ENCODE results near the gene NKTR. TPM values are rescaled to one million over a fixed set of nuclear protein-coding genes. Genes with fewer than 3 reads are reported as not detected.

NKTR gene
- total RNA-seq, 1 experiment from 2014 or later, result 79.8 TPM

DNA sequence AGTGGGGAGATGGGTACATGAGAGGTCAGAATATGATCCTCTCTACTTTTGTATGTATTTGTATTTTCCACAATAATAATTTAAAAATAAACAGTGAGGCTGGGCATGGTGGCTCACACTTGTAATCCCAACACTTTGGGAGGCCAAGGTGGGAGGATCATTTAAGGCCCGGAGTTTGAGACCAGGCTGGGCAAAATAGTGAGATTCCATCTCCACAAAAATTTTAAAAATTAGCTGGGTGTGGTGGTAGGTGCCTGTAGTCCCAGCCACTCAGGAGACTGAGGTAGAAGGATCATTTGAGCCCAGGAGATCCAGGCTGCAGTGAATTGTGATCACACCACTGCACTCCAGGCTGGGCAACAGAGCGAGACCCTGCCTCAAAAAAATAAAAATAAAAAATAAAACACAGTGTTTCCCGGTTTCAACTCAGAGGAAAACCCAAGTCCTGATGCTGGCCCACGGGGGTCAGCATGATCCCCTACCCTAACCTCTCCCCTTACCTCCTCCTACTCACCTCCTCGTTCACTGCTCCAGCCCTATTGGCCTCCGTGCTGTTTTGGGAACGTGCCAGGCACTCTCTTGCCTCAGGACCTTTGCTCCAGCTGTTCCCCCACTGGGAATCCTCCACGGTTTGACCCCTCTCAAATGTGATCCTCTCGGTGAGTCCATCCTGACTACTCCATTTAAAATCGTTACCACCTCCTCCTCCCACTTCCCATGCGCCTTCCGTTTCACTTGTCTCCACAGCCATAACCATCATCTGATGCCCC lies 82.0 kb downstream of the NKTR start:
- Histone ChIP-seq H3K23me2 (ENCODE audit: insufficient read length, low read depth, low read length, poor library complexity, severe bottlenecking) (no peaks in the 10 kb centered on the region), H3K18ac (ENCODE audit: insufficient read length, low read depth, low read length) (no peak overlapping the region), H3K56ac (ENCODE audit: insufficient read length, low read depth, low read length) (no peak overlapping the region), H2AK5ac (ENCODE audit: insufficient read length, low read length) (no peak overlapping the region), H4K91ac (ENCODE audit: insufficient read length, low read depth, low read length) (no peak overlapping the region), H2BK15ac (ENCODE audit: low read depth, low read length) (no peak overlapping the region), H3K79me1 (ENCODE audit: insufficient read depth, low read depth, low read length, poor library complexity, severe bottlenecking) (no peaks in the 10 kb centered on the region), H2BK20ac (ENCODE audit: low read depth, low read length, poor library complexity, severe bottlenecking) (no peak overlapping the region), H3K4me2 (ENCODE audit: insufficient read depth, insufficient read length, low read length) (no peak overlapping the region), H3K9me3 (ENCODE audit: control insufficient read depth, low read depth, low read length) (no peaks in the 10 kb centered on the region), H3T11ph (ENCODE audit: low read length) (no peak overlapping the region), H2BK120ac (ENCODE audit: low read depth, low read length, poor library complexity, severe bottlenecking) (no peak overlapping the region), H2BK12ac (ENCODE audit: insufficient read length, low read depth, low read length) (no peak overlapping the region), H3K27ac (ENCODE audit: insufficient read length, low read depth, low read length) (no peak overlapping the region), H3K14ac (ENCODE audit: insufficient read depth, low read length) (no peak overlapping the region; the same call in 1 of the 2 replicates), H2AFZ (ENCODE audit: low read length) (no peak overlapping the region), H2BK5ac (ENCODE audit: insufficient read length, low read length) (no peak overlapping the region), H3K4ac (ENCODE audit: low read depth, low read length) (no peak overlapping the region), H3K27me3 (ENCODE audit: insufficient read depth, low read length) (no peaks in the 10 kb centered on the region), H3K23ac (ENCODE audit: insufficient read length, low read depth, low read length) (no peak overlapping the region), H3K79me2 (ENCODE audit: insufficient read depth, low read length) (no peaks in the 10 kb centered on the region), H4K20me1 (ENCODE audit: control insufficient read depth, insufficient read depth, insufficient read length) (no peaks in the 10 kb centered on the region), H4K5ac (ENCODE audit: insufficient read length, low read depth, low read length) (no peak overlapping the region), H4K8ac (replicated peaks; ENCODE audit: insufficient read length, low read depth, low read length) (no peak overlapping the region), H3K9ac (ENCODE audit: extremely low read depth, insufficient read length, low read length) (no peak overlapping the region), H3K4me1 (ENCODE audit: insufficient read depth, low read length) (no peaks in the 10 kb centered on the region)
- Mint-ChIP-seq H3K27ac (no peak overlapping the region), H3K9me3 (peaks cover 0 to 2% of the 10 kb centered on the region in 2 experiments; a peak in 2 of 5 replicates), H3K4me3 (no peak overlapping the region), H3K36me3 (ENCODE audit: insufficient read depth in 1 of 3, low read depth in 3 of 3) (no peaks in the 10 kb centered on the region), H3K27me3 (ENCODE audit: low read depth) (peaks cover 3% of the 10 kb centered on the region), H3K4me1 (peaks cover 11 to 12% of the 10 kb centered on the region in 2 experiments)
- WGBS (ENCODE audit: extremely low coverage, insufficient read length, low lambda C conversion rate), result no CpG with 5 or more reads among the region's 12 CpGs
- DNase-seq, result no peak
- TF ChIP-seq, protein P1, sequence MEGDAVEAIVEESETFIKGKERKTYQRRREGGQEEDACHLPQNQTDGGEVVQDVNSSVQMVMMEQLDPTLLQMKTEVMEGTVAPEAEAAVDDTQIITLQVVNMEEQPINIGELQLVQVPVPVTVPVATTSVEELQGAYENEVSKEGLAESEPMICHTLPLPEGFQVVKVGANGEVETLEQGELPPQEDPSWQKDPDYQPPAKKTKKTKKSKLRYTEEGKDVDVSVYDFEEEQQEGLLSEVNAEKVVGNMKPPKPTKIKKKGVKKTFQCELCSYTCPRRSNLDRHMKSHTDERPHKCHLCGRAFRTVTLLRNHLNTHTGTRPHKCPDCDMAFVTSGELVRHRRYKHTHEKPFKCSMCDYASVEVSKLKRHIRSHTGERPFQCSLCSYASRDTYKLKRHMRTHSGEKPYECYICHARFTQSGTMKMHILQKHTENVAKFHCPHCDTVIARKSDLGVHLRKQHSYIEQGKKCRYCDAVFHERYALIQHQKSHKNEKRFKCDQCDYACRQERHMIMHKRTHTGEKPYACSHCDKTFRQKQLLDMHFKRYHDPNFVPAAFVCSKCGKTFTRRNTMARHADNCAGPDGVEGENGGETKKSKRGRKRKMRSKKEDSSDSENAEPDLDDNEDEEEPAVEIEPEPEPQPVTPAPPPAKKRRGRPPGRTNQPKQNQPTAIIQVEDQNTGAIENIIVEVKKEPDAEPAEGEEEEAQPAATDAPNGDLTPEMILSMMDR (conservative IDR thresholded peaks at IDR 0.05), result no peak

Data from H9 (cell line).